HG02798 (cell line): ENCODE measurements around the gene RBM26.
"Not testable (repeated sequence)": the region's sequence is repeated elsewhere in the genome, so short reads cannot be mapped to it uniquely, and the experiment has no call there.

Experiments used
- ATAC-seq: cut with Tn5 transposase; IDR thresholded peaks from one replicate; pipeline ENCODE4 v1.9.1; 2021; ENCODE audit warnings: mild to moderate bottlenecking; ENCODE audit not compliant: unreplicated experiment, poor library complexity

RBM26 gene

GRCh38 chr13:79287939-79288795 is 117.9 kb downstream of the RBM26 start:
- no peak for ATAC-seq

- ATAC-seq = no peak
These were observed 120.9 kb downstream of the RBM26 start for GRCh38 chr13:79285159-79285558.

GRCh38 chr13:79283742-79284141 is 122.3 kb downstream of the RBM26 start:
- no peak for ATAC-seq

GRCh38 chr13:79282976-79283375 is 123.1 kb downstream of the RBM26 start:
- no peak for ATAC-seq

- no peak for ATAC-seq
These were observed 123.5 kb downstream of the RBM26 start for GRCh38 chr13:79282508-79282907.

- ATAC-seq = no peak
These were observed 124.7 kb downstream of the RBM26 start for GRCh38 chr13:79281339-79281747.

GRCh38 chr13:79279735-79280134 is 126.3 kb downstream of the RBM26 start:
- ATAC-seq = not testable (repeated sequence)

GRCh38 chr13:79273045-79273444 is 133.0 kb downstream of the RBM26 start:
- ATAC-seq = no peak

- no peak for ATAC-seq
These were observed 134.4 kb downstream of the RBM26 start for GRCh38 chr13:79271616-79272015.

GRCh38 chr13:79270859-79271258 is 135.2 kb downstream of the RBM26 start:
- ATAC-seq = no peak
